ENCODE measurements around the gene LUC7L3.

GRCh38 chr17:50775926-50776325 is 56.5 kb downstream of the LUC7L3 start:
- no peak for TF ChIP-seq YY1 (IDR thresholded peaks at IDR 0.05; ENCODE audit: insufficient read depth, insufficient read length)
- TF ChIP-seq ZNF274 (IDR thresholded peaks at IDR 0.05; ENCODE audit: low read depth, low read length), result no peak
- no peak for TF ChIP-seq SUZ12 (IDR thresholded peaks at IDR 0.05; ENCODE audit: extremely low read depth, insufficient read depth, insufficient read length)
